ENCODE data around the gene ELMO1. TPM values are rescaled to one million over a fixed set of nuclear protein-coding genes. Genes with fewer than 3 reads are reported as not detected.

The ELMO1 gene
- total RNA-seq, 4 donors from 2014 or later: 58.7 to 293 (median 81.0) TPM

- no peak for TF ChIP-seq CTCF (IDR thresholded peaks at IDR 0.05)
- DNase-seq (ENCODE audit: low spot score) (no peak), ATAC-seq (ENCODE audit: low FRiP score) (no peak)
Observed at GRCh38 chr7:37107047-37107750, 341.5 kb downstream of the ELMO1 start.

GRCh38 chr7:37105762-37106161 lies 342.9 kb downstream of the ELMO1 start:
- TF ChIP-seq CTCF (IDR thresholded peaks at IDR 0.05): no peak
- DNase-seq (ENCODE audit: low spot score) (no peak), ATAC-seq (ENCODE audit: low FRiP score) (no peak)

GRCh38 chr7:37104822-37105518 lies 343.7 kb downstream of the ELMO1 start:
- no peak for TF ChIP-seq CTCF (IDR thresholded peaks at IDR 0.05)
- DNase-seq (ENCODE audit: low spot score) (no peak), ATAC-seq (ENCODE audit: low FRiP score) (no peak)

GRCh38 chr7:37102518-37103137 lies 346.0 kb downstream of the ELMO1 start:
- TF ChIP-seq CTCF (IDR thresholded peaks at IDR 0.05): no peak
- ATAC-seq (ENCODE audit: low FRiP score) (no peak), DNase-seq (ENCODE audit: low spot score) (no peak)

GRCh38 chr7:37100735-37101331 lies 347.8 kb downstream of the ELMO1 start:
- no peak for TF ChIP-seq CTCF (IDR thresholded peaks at IDR 0.05)
- DNase-seq (ENCODE audit: low spot score) (no peak), ATAC-seq (ENCODE audit: low FRiP score) (no peak)

- DNase-seq (ENCODE audit: low spot score) (no peak), ATAC-seq (ENCODE audit: low FRiP score) (no peak)
- no peak for TF ChIP-seq CTCF (IDR thresholded peaks at IDR 0.05)
Observed at GRCh38 chr7:37098762-37099161, 349.9 kb downstream of the ELMO1 start.
